MCF 10A (cell line): ENCODE measurements around the gene TMEM144. TPM values are rescaled to one million over a fixed set of nuclear protein-coding genes. Genes with fewer than 3 reads are reported as not detected.

Experiments used
- BruUV-seq: library from RNA; stranded (reverse); fragments of 400-500 nt; replicated peaks from 2 replicates; lab custom pipeline; 2021; lab: Mats Ljungman, UMichigan
- CTCF ChIA-PET: fragments of 300-600 bp; sonication (Branson Sonifier 250); formaldehyde crosslinking; extraction: SDS; loops from one replicate; lab custom pipeline; 2021; ENCODE audit warnings: antibody characterized with exemption, inconsistent platforms; lab: Yijun Ruan, JAX
- POLR2A ChIA-PET: fragments of 300-600, 350-650 bp; sonication (Branson Sonifier 250); formaldehyde crosslinking; extraction: SDS; loops from one replicate; lab custom pipeline; 2020; ENCODE audit warnings: antibody characterized with exemption, inconsistent platforms; lab: Yijun Ruan, JAX
- DNase-seq: peaks from one replicate; pipeline ENCODE4 v3.0.0-alpha.2; 2018; ENCODE audit not compliant: unreplicated experiment
- H3K27ac Mint-ChIP-seq: one replicate; pipeline ENCODE4 v1.8.0; 2022; ENCODE audit warnings: mild to moderate bottlenecking, low read depth, mixed read lengths; ENCODE audit not compliant: unreplicated experiment
- H3K27me3 Mint-ChIP-seq: one replicate; pipeline ENCODE4 v1.8.0; 2022; ENCODE audit warnings: mixed read lengths; ENCODE audit not compliant: insufficient read depth, unreplicated experiment
- H3K36me3 Mint-ChIP-seq: one replicate; pipeline ENCODE4 v1.8.0; 2022; ENCODE audit warnings: mild to moderate bottlenecking, moderate library complexity, mixed read lengths; ENCODE audit not compliant: insufficient read depth, unreplicated experiment
- H3K4me1 Mint-ChIP-seq: one replicate; pipeline ENCODE4 v1.8.0; 2022; ENCODE audit warnings: mixed read lengths; ENCODE audit not compliant: insufficient read depth, unreplicated experiment
- H3K4me3 Mint-ChIP-seq: one replicate; pipeline ENCODE4 v1.8.0; 2022; ENCODE audit warnings: mild to moderate bottlenecking, moderate library complexity, mixed read lengths; ENCODE audit not compliant: unreplicated experiment
- H3K9me3 Mint-ChIP-seq: one replicate; pipeline ENCODE4 v1.8.0; 2022; ENCODE audit warnings: mixed read lengths; ENCODE audit not compliant: unreplicated experiment
- intact Hi-C: fragments of 100-400 bp; cut with micrococcal nuclease; formaldehyde crosslinking; loops from 2 replicates; pipeline ENCODE4 v1.14.1; 2022
- total RNA-seq: library from RNA; stranded (reverse); gene quantifications from 2 replicates; pipeline ENCODE4 v1.2.3, GENCODE V29; 2022
- TF ChIP-seq, protein P1 (sequence below): fragments of 200-600 bp; IDR thresholded peaks from one replicate; pipeline ENCODE4 v1.8.0; 2022; ENCODE audit warnings: antibody characterized with exemption, mild to moderate bottlenecking; ENCODE audit not compliant: unreplicated experiment

Gene TMEM144
- total RNA-seq, 1 experiment from 2014 or later, result 6.4 TPM

DNA sequence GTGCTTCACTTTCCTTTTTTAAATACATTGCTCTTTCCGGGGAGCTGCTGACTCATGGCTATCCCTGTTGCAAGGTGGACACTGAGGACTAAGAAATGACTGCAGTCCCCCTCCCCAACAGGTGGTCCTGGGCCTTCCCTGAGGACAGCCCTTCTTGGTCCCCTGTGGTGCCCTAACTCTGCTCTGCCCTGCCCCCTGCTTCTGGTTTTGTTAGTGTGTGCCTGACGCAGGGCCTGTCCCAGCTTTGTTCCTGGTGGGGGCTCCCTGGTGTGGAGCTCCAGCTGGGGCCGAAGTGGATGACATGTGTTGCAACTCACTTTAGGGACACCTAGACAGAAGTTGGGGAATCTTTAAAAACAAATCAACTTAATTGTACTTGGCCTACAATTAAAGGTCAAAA is 81.9 kb downstream of the TMEM144 start:
- H3K27me3 Mint-ChIP-seq, result no peaks in the 10 kb centered on the region
- no TSS peak for BruUV-seq
- H3K4me1 Mint-ChIP-seq, result peaks cover 10% of the 10 kb centered on the region
- TF ChIP-seq, protein P1, sequence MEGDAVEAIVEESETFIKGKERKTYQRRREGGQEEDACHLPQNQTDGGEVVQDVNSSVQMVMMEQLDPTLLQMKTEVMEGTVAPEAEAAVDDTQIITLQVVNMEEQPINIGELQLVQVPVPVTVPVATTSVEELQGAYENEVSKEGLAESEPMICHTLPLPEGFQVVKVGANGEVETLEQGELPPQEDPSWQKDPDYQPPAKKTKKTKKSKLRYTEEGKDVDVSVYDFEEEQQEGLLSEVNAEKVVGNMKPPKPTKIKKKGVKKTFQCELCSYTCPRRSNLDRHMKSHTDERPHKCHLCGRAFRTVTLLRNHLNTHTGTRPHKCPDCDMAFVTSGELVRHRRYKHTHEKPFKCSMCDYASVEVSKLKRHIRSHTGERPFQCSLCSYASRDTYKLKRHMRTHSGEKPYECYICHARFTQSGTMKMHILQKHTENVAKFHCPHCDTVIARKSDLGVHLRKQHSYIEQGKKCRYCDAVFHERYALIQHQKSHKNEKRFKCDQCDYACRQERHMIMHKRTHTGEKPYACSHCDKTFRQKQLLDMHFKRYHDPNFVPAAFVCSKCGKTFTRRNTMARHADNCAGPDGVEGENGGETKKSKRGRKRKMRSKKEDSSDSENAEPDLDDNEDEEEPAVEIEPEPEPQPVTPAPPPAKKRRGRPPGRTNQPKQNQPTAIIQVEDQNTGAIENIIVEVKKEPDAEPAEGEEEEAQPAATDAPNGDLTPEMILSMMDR, result no peak
- H3K9me3 Mint-ChIP-seq, result peaks cover 13% of the 10 kb centered on the region
- ChIA-PET POLR2A (interaction anchor here (0.7 kb wide), 1 partner anchor 10 kb away, joined by 3 read pairs; no protein-coding TSS in a partner anchor), CTCF (no interaction called here)
- intact Hi-C loops, result no loop called here
- DNase-seq, result no peak
- no peak overlapping the region for H3K4me3 Mint-ChIP-seq
- H3K36me3 Mint-ChIP-seq, result no peaks in the 10 kb centered on the region
- peak overlapping the region; percentile 9 for H3K27ac Mint-ChIP-seq

DNA sequence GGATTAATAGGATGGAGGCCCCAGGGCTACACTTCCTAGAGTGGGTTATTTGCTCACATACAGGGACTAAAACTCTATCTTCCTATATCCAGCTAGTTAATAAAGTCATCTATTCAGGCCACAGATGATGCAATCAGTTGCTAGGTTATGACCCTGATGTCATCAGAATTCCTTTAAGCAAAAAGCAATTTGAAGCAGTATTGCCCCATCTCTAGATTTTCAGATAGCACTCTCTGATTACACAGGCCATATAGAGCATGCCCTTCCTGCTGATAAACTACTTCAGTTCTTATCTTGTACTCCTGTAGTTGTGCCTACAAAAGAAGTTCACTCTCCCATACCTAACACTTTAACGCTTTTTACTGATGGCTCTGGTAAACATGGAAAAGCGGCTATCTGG is 84.8 kb downstream of the TMEM144 start:
- CTCF ChIA-PET, result no interaction called here
- no peaks in the 10 kb centered on the region for H3K27me3 Mint-ChIP-seq
- POLR2A ChIA-PET, result interaction anchor here (0.9 kb wide), 1 partner anchor 18 kb away, joined by 3 read pairs; no protein-coding TSS in a partner anchor
- no peaks in the 10 kb centered on the region for H3K36me3 Mint-ChIP-seq
- TF ChIP-seq, protein P1, result no peak
- peaks cover 13% of the 10 kb centered on the region for H3K9me3 Mint-ChIP-seq
- intact Hi-C loops, result no loop called here
- no peak overlapping the region for H3K27ac Mint-ChIP-seq
- H3K4me3 Mint-ChIP-seq, result no peak overlapping the region
- no peak for DNase-seq
- peaks cover 19% of the 10 kb centered on the region for H3K4me1 Mint-ChIP-seq
- no TSS peak for BruUV-seq

DNA sequence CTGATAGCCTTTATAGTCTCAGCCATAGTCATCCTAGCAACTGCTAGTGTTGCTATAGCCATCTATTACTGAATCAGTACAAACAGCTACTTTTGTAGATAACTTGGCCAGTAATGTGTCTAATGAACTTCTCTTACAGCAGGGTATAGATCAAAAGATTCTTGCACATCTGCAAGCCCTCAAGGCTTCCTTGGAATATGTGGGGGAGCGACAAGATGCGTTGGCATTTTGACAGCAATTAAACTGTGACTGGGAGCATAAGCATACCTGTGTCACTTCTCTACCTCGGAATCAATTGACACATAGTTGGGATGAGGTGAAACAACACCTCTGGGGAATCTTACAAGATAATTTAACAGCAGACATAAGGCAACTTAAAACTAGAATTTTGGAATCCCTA is 87.6 kb downstream of the TMEM144 start:
- Mint-ChIP-seq H3K36me3 (no peaks in the 10 kb centered on the region), H3K4me1 (peaks cover 41% of the 10 kb centered on the region), H3K9me3 (peaks cover 13% of the 10 kb centered on the region), H3K27ac (no peak overlapping the region), H3K4me3 (no peak overlapping the region), H3K27me3 (no peaks in the 10 kb centered on the region)
- POLR2A ChIA-PET, result no interaction called here
- no TSS peak for BruUV-seq
- no peak for DNase-seq
- intact Hi-C loops, result no loop called here
- TF ChIP-seq, protein P1, result no peak
- CTCF ChIA-PET, result no interaction called here

DNA sequence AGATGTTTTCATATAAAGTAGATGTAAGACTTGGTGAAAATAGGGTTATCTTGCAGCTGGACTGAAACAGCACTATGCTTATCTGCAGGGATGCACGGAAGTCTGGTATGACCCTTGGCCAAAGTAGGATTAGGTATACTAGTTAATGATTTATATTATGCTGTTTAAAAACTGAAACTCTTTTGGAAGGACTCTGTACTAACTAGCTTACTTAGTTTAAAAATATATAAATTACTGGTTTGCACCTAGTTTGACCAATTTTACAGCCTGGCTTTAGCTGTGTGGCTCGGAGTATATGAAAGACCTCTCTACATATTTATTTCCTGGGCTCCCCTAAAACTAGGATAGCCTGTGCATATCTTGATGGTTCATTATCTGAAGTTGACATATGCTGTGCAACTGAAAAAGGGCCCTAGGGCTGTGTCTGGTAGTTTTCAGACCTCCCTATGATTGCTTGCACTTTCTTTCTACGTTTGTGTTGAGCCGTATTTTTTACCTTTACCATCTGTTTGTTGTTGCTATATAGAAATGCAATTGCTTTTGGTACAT is 89.2 kb downstream of the TMEM144 start:
- POLR2A ChIA-PET, result interaction anchor here (0.7 kb wide), 1 partner anchor 102 kb away, joined by 3 read pairs; no protein-coding TSS in a partner anchor
- H3K27ac Mint-ChIP-seq, result no peak overlapping the region
- no TSS peak for BruUV-seq
- no peaks in the 10 kb centered on the region for H3K27me3 Mint-ChIP-seq
- peaks cover 13% of the 10 kb centered on the region for H3K9me3 Mint-ChIP-seq
- CTCF ChIA-PET, result interaction anchor here (0.6 to 3.0 kb wide), 3 partner anchors 15 to 968 kb away, joined by 4 to 10 read pairs (median 5); no protein-coding TSS in a partner anchor
- no peak overlapping the region for H3K4me3 Mint-ChIP-seq
- no peak for DNase-seq
- H3K4me1 Mint-ChIP-seq, result peaks cover 52% of the 10 kb centered on the region
- intact Hi-C loops, result no loop called here
- TF ChIP-seq, protein P1, result no peak
- H3K36me3 Mint-ChIP-seq, result no peaks in the 10 kb centered on the region
